Activated CD4-positive, alpha-beta T cell treated with anti-CD3 and anti-CD28 coated beads, Interleukin-2, amount 50 U/mL, for 24 hours (primary cell): ENCODE data around the gene PLCB1.
"Not testable (repeated sequence)": the region's sequence is repeated elsewhere in the genome, so short reads cannot be mapped to it uniquely, and the experiment has no call there.

Experiments
- DNase-seq, 2 donors: peaks; one replicate each; pipeline ENCODE4 v3.0.0-alpha.2; 2020; ENCODE audit warnings: low read depth in 1 of 2, low spot score in 1 of 2

PLCB1 gene

DNA sequence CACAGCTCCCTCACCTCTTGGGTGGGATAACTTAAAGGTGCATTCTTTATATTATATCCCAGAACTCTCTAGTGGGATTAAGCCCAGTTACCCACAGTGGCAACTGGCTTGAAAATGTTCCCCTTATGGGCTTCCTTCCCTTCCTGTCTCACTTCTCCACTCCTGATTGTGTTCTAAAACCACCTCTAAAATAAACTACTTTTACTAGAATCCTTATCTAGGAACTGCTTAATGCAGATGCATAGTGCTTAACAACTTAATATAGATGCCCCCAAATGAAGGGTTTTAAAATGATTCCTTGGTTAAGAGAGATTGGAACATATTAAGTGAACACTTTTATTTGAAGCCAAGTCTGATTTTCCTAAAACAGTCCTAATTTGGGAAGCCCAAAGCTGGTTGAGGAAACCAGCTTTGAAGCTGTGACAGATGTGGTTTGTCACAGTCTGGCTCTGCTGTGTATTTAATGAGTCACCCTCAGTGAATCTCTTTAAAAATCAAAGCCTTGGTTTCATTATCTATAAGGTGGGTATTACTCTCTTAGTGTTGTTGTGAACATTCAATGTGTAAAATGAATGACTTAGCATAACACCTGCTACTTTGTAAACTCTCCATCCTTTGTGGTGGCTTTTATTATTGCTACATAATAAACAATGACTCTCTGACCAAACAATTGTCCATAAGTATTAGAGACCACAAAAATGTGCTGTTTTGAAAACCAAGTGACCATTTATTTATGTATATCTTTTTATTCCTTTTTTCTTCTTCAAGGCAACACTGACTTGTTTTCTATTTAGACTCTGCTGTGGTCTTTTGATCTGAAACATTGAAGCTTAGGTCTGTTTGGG lies 24.4 kb downstream of the PLCB1 start:
- no peak for DNase-seq

DNA sequence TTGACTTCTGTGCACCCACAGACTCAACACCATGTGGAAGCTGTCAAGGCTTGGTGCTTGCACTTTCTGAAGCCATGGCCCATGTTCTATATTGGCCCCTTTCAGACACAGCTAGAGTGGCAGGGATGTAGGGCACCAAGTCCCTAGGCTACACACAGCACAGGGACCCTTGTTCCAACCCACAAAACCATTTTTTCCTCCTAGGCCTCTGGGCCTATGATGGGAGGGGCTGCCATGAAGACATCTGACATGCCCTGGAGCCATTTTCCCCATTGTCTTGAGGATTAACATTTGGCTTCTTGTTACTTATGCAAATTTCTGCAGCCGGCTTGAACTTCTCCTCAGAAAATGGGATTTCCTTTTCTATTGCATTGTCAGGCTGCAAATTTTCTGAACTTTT lies 27.2 kb downstream of the PLCB1 start:
- DNase-seq = not testable (repeated sequence)

DNA sequence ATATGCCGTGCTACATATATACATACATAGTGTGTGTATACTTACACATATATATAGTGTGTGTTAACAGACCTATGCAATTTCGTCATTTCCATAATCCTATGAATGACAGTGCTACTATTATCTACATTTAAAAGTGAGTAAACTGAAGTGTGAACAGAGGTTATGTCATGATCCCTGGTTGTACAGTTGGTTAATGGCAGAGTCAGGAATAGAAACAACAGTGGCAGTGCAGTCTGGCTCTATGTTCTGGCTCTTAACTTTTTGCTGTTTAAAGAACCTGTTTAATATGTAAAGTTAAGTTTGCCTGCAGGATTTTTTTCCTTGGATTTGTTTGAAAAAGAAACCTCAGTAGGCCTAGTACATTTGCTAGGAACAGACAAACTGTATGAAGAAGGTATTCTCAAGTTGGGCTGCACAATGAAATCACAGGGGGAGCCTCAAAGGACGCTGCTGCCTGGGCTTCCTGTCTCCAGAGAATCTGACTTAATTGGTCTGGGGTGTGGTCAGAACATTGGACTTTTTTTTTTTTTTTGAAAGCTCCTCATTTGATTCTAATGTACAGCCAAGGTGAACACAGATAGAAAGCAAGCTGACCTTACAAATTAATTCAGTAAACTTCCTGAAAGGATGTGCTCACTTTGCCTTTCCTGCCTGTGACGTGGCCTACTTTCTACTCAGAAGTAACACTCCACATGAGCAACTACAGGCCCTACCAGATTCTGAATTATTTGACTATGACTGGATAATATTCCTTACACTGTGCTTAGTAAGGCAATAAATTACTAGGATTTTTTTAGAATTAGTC lies 29.4 kb downstream of the PLCB1 start:
- no peak for DNase-seq

DNA sequence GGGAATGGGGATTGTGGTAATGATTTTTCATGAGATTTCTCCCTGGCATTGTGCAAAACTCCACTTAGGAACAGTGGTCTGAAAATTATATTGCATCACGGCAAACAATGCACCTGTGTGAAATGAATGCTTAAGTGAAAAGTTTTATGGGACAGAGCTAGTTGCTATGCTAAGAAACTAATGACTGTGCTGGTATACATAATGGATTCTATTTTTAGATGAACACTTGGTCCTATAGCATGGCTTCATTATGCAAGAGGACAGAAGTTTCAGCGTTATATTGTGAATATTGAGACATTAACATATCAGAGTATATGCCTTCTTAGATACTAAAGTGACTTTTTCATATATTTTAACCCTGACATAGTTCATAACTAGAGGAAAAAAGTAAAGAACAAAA lies 30.5 kb downstream of the PLCB1 start:
- no peak for DNase-seq

DNA sequence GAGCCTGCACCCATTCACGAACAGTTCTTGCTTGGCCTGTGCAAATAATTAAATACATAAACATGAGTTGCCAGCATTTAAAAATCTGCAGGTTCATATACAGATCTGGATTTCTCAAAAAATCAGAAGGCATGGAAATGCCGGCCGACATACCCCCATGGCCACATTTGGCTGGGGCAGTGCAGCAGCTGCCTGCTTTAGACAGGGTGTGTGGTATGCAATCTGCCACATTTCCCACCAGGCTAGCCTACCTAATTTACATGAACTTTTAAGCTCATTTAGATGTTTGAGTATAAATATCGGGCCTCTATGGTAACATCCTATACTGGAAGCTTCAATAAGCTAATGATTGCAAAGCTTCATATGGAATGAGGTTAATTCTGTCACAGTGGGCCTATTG lies 31.5 kb downstream of the PLCB1 start:
- no peak for DNase-seq

DNA sequence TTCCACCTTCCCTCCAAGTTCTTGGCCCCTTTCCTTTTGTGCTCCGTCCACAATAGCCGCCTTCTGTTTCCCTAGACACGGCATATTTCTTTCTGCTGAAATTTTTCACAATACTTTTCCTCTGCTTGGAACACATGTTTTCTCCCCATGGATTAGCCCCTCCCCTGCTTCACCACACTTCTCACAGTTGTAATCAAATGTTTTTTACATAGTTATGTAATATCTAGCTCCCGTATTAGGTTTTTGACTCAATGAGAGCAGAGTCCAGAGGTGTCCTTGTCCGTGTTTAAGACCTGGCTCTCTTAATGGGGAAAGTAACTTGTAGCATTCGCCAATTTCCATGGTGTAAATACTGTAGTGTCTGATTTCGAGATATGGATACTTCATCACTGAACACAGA lies 34.7 kb downstream of the PLCB1 start:
- DNase-seq = no peak

DNA sequence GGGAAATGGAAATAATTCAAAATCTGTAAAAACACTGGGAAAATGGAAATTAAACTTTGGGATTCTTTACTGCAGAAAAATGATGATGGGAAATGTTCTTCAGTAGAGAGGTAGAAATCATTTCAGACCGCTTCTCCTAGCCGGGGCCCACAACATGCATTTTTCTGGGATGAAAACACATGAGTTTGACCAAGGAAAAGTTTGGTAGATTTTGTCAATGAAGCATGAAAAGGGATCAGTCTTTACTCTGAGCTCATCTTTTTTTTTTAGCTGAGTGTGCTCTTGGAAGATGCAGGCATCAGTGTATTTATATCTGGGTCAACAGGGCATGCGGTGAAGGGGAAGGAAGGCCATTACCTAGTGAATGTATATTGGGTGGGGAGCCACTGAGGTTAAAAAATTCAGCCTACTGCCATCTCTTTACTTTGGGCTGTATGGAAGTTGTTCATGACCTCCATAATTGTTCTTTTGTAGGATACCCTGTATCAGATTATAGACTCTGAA lies 36.8 kb downstream of the PLCB1 start:
- no peak for DNase-seq

DNA sequence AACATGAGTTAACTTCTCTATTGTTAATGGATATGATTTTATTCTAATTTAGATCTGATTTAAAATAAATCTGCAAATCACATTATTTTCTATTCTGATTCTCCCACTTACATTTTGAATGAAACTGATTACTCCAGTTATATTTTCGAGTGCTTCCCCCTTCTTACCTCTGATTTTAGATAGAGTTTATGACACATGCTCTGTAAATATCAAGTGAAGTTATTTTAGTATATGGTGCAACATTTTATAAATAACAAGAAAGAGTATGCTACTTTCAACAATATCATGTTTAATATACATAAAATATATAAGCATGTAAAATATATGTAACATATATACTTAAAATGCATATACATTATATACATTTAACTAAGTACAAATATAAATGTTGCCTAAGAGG lies 38.9 kb downstream of the PLCB1 start:
- DNase-seq = no peak

DNA sequence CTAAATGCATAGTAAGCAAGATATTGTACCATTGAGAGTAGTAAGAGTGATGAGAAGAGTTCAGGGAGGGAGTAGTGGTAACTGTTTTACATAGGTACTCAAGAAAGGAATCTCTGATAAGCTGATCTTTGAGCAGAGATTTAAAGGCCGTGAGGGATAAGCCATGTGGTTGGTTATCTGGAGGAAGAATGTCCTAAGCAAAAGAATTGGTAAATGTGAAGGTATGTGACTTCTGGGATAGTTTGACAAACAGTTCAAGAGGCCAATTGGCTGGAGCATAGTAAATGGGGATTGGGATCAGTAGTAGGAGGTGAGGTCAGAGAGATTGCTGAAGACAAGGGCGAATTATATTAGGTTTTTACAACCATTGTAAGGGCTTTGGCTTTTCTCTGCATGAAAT lies 40.1 kb downstream of the PLCB1 start:
- DNase-seq = no peak

DNA sequence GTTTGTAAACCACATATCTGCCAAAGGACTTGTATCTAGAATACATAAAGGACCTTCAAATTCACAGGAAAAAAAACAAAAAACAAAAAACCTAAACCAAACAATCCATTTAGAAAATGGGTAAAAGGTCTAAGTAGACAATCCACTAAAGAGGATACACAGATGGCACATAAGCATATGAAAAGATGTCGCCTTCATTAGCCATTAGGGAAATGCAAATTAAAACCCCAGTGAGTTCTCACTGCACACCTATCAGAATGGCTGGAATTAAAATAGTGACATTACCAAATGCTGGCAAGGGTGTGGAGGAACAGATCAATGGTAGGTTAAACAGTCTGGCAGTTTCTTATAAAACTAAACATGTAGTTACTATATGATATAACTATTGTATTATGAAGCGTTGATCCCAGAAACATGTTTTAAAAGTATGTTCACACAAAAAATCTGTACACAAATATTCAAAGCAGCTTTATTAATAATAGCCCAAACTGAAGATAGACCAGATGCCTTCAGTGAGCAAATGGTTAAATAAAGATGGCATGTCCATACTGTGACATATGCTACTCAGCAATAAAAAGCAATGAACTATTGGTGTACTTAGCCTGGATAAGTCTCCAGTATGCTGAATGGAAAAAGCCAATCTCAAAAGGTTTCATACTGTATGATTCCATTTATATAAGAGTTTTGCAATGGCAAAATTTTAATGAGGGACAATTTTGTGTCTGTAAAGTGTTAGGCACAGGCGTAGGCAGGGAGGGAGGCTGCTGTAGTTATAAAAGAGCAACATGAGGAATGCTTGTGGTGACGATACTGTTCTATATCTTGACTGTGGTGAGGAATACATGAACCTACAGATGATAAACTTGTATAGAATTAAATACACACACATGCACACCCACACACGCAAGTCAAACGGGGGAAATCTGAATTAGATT lies 43.9 kb downstream of the PLCB1 start:
- no peak for DNase-seq

DNA sequence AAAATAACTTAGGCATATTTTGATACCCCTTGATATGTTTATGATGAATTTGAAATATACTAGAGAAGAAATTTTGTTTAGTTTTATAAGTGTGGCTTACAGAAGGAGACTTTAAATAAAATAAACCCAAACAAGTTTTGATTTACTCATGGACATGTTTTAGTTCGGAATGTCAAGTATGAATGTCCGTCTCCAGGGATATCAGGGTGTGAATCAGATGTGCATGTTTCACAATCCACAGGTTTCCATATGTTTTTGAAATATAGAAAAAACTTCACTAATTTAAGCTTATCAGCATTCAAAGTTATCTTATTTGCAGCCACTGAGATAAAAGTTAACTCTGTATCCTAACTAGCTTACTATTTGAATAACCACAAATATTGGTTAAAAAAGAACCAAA lies 51.5 kb downstream of the PLCB1 start:
- DNase-seq = no peak

DNA sequence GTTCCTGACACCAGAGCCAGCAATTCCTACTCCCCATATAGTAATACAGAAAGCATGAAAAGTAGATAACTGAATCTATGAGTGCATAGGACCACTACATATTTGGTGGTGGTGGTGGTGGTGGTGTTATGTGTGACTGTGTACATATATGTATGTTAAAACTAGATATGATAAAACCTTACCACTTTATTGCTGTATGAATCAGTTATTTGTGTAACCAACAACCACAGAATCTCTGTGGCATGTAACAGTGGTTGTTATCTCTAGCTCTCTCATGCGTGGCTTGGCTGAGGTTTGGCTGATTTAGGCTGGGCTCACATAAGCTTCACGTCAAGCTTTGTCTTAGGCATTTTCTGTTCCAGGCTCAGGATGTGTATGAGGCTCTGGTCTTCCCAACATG lies 55.7 kb downstream of the PLCB1 start:
- DNase-seq = no peak

DNA sequence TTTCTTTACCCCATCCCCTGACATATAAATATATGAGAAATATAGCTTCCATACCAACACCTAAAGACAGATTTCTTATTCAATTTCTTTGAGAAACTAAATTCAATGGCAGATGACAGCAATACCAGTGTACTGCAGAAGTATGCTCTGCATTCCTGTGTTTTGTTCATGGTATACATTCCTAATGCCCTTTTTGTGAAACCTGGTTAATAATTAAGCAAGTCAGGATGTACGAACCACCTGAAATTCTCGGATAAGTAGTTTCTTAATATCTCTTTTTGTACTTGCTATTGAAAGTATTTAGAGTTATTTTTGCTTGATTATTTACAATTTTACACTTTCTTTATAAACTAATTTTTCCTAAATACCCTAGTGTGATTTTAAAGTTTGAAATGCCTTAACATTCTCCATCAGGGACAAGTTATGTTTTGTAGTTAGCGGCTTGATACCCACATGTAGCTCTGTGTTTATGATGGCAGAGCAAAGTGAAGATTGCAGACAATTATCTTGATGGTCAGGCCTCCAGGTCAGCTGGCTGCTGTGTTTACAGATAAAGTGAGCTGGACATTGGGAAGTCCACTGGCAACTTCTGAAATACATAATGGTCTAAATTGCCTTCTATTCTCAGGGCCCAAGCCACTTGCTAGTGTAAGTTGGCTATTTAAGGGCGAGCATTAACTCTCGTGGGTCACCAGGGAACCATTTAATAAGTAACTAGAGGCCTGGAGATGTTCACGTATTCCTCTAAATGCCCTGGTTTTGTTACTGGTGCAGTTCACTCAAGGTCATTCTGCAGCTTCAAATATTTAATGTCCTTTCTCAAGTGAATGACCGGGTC lies 58.2 kb downstream of the PLCB1 start:
- DNase-seq = no peak

DNA sequence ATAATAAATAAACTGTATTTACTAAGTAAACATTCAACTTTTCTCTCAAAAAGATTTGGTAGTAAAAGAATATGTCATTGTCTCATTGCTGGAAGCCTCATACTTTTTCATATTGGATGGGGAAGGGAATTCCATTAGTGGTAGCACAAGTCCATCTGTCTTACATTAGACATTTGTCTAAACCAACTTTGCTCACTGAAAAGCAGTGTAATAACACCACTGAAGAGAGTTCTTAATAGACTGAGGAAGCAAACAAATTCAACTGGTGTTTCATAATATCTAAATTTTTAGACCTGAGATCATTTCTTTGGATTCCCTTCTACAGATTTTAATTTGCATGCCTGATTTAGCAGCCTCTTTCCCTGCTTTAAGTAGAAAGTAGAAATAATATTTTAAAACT lies 62.7 kb downstream of the PLCB1 start:
- DNase-seq = no peak

DNA sequence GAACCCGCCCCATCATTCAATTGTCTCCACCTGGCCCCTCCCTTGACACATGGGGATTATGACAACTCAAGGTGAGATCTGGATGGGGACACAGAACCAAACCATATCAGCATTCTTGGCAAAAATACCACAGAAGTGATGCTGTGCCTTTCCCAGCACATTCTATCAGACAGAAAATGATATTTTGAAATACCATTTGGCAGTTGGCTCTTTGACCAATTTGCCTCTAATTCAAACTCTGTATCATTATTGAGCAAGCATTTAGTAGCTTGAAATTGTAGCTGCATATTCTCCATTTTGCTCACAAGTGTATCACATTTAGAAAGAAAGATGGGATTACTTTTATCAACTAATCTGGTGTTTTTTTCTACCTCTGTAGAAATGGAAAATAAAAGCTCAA lies 64.0 kb downstream of the PLCB1 start:
- DNase-seq = no peak

DNA sequence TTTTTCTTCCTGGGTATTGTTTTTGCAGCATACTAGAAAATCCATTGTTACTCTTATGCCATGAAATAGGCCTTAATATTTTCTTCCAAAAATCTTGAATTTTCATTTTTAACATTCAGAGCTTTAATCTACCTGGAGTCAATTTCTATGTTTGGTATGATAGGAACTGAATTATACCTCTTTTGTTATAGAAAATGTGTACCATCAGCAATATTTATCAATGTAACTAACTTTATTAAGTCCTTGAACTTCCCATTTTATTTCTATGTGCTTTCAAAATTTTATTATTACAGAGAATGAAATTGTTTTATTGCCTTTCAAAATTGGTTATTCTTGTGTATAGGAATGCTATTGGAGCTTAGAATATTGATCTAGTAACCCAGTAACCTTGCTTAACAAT lies 68.2 kb downstream of the PLCB1 start:
- no peak for DNase-seq

DNA sequence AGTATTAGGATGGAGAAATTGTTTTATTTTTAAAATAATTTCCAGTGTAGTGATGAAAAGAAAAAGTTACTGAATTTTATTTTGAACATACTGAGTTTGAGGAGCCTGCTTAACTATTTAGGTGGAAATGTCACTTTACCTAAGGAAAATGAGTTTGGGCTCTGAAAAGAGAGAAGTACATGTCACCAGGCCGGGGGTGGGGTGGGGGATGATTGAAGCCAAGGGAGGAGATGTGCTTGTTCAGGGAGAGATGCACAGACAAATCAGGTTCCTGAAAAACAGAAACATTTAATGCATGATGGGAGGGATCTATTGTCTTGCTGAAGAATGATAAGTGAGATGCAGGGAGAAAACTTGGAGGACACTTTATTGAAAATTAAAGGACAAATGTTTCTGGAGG lies 71.3 kb downstream of the PLCB1 start:
- no peak for DNase-seq

DNA sequence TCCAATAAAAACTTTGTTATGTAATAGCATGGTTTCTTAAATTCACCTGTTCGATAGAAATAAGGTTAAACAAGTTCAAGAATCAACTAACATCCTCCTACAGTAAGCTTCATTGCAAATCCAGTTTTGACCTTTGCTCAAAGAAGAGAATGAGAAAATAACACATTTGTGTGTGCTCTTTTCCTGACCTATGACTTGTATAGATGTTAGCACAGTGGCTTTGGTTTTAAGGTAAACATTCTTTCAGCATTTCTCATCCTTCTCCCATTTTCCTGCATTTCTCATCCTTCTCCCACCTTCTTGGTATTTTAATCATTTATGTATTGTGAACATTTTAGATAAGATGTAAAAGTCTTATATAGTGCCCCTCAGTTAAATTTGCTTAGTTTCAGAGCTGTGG lies 73.9 kb downstream of the PLCB1 start:
- DNase-seq = no peak

DNA sequence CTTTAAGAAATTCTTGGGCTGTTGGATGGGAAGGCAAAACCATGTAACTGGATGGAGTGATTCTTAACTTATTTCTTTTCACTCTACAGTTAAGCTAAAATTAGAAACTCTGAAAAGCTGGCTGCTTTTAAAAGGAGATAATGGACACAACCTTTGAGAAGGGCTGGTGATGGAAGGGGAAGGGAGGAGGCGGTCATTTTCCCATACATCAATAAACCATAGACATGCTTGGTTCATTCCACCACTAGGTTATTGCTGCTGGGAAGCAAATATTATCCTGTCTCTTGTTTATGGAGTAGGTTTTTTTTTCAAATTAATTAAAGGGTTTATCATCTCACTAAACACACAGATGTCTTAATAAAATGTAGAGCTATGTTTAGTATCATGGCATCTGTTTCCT lies 76.2 kb downstream of the PLCB1 start:
- DNase-seq = no peak

DNA sequence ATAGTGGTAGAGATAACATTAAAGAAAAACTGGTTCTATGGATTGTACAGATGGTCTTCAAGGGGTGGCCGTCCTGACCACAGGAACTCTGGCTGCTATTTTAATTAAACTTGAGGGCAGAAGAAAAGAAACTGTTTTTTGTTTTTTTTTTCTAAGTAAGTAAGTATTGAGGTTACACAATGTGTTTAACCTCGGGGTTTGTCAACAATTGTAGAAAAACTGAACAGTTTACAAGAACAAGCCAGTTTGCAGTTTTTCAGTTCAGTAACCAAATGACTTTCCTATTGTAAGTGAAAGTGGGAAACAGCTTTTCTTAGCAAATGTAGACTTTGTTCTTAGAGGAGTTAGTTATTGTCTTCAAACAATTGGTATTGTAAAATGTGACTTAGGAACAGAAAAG lies 77.0 kb downstream of the PLCB1 start:
- DNase-seq = no peak
